GM21786 (cell line): ENCODE results near the gene KHNYN.
"Not testable (repeated sequence)": the region's sequence is repeated elsewhere in the genome, so short reads cannot be mapped to it uniquely, and the experiment has no call there.

ENCODE experiments used
- ATAC-seq: cut with Tn5 transposase; IDR thresholded peaks from one replicate; pipeline ENCODE4 v1.9.1; 2021; ENCODE audit not compliant: unreplicated experiment

Gene KHNYN

GRCh38 chr14:24437020-24437735 lies 7.4 kb downstream of the KHNYN start:
- ATAC-seq, result no peak

GRCh38 chr14:24437736-24438067 lies 7.9 kb downstream of the KHNYN start:
- no peak for ATAC-seq

- ATAC-seq, result no peak
Measured at GRCh38 chr14:24438223-24439097, 8.7 kb downstream of the KHNYN start.

GRCh38 chr14:24439257-24439656 lies 9.5 kb downstream of the KHNYN start:
- no peak for ATAC-seq

GRCh38 chr14:24439830-24440605 lies 10.3 kb downstream of the KHNYN start:
- ATAC-seq, result no peak

- no peak for ATAC-seq
Measured at GRCh38 chr14:24440606-24441399, 11.0 kb downstream of the KHNYN start.

GRCh38 chr14:24441485-24441884 lies 11.7 kb downstream of the KHNYN start:
- no peak for ATAC-seq

GRCh38 chr14:24441904-24442239 lies 12.1 kb downstream of the KHNYN start:
- no peak for ATAC-seq

- ATAC-seq, result peak; percentile 90
Measured at GRCh38 chr14:24442240-24443052, 12.7 kb downstream of the KHNYN start, which contains the start of gene SDR39U1. Gene SDR39U1 (minus strand): TSS chr14:24442776. CDS start chr14:24442769, 7 bp downstream.

GRCh38 chr14:24443053-24443665 lies 13.4 kb downstream of the KHNYN start:
- ATAC-seq, result no peak

GRCh38 chr14:24450828-24451227 lies 21.1 kb downstream of the KHNYN start:
- not testable (repeated sequence) for ATAC-seq

GRCh38 chr14:24456980-24457379 lies 27.2 kb downstream of the KHNYN start:
- no peak for ATAC-seq

GRCh38 chr14:24458736-24459135 lies 29.0 kb downstream of the KHNYN start:
- ATAC-seq, result no peak

- ATAC-seq, result no peak
Measured at GRCh38 chr14:24459331-24459730, 29.6 kb downstream of the KHNYN start.

GRCh38 chr14:24461336-24461735 lies 31.6 kb downstream of the KHNYN start:
- ATAC-seq, result no peak

- no peak for ATAC-seq
Measured at GRCh38 chr14:24463017-24463883, 33.5 kb downstream of the KHNYN start.

- no peak for ATAC-seq
Measured at GRCh38 chr14:24463884-24464785, 34.4 kb downstream of the KHNYN start.

- no peak for ATAC-seq
Measured at GRCh38 chr14:24465368-24465767, 35.6 kb downstream of the KHNYN start.
